ENCODE measurements around the gene ZNF534.

DNA sequence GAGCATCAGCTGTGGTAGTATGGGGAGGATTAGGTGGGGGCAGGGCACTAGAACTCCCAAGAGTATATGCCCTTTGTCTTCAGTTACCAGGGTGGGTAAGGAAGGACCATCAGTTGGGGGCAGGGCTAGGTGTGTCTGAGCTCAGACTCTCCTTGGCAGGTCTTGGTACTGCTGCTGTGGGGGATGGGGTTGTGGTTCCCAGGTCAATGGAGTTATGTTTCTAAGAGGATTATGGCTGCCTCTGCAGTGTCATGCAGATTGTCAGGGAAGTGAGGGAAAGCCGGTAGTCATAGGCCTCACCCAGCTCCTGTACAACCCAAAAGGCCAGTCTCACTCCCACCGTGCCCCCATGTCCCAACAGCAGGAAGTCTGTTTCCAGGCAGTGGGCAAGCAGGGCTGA, 15.6 kb downstream of the ZNF534 start:
- TF ChIP-seq POLR2A (IDR thresholded peaks at IDR 0.05): no peak
- TF ChIP-seq, protein P1, sequence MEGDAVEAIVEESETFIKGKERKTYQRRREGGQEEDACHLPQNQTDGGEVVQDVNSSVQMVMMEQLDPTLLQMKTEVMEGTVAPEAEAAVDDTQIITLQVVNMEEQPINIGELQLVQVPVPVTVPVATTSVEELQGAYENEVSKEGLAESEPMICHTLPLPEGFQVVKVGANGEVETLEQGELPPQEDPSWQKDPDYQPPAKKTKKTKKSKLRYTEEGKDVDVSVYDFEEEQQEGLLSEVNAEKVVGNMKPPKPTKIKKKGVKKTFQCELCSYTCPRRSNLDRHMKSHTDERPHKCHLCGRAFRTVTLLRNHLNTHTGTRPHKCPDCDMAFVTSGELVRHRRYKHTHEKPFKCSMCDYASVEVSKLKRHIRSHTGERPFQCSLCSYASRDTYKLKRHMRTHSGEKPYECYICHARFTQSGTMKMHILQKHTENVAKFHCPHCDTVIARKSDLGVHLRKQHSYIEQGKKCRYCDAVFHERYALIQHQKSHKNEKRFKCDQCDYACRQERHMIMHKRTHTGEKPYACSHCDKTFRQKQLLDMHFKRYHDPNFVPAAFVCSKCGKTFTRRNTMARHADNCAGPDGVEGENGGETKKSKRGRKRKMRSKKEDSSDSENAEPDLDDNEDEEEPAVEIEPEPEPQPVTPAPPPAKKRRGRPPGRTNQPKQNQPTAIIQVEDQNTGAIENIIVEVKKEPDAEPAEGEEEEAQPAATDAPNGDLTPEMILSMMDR (IDR thresholded peaks at IDR 0.05): no peak

All from testis (tissue), 2 donors.